DMS79 treated with DMSO at 0.1 percent for 48 hours (cell line): ENCODE results near the gene TIMM23.

ENCODE experiments used
- DNase-seq: peaks from one replicate; lab custom pipeline; 2025; lab: John Stamatoyannopoulos, UW

Gene TIMM23

DNA sequence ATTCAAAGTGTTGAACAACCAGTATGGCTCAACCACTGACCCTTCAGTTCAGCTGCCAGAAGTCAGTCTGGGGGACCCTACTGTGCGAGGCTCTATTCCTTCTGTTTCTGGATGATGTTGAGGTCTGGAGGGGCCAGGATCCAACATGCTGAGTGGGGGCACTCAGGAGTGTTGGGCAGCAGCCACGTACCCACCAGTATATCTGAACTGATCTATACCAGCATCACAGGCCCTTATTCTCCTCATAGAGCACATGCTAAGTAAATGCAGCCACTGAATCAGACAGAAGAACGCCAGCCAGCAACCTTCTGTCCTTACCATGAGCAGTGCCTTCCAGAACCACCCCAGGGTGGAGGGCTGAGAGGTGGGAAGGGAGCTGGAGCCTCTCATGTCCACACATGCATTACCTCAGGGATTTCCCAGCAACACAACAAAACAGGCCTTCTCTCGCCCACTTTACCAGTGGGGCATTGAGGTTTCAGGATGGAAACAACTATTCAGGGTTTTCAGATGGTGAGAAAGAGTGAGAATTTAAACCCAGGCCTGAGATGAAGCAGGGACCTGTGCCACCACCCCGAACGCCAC, 80.6 kb downstream of the TIMM23 start:
- DNase-seq = no peak
